ENCODE measurements around the gene EIF1B.

EIF1B gene

DNA sequence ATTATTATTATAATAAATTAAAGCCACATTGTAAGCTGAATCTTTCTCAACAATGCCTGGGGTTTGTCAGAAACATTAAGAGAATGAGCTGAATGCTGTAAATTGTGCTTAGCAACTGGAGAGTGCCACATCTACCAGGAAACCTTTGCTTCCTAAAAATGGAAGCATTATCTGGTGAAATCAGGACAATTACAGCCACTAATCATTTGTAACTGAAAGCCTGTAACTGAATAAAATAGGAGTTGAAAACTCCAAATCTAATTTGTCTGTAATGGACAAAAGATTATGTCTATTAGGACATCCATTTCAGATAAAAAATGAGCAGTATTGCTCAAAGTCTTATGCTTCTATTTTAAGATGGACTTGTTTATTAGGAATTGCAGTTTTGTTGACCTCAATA is 32.2 kb downstream of the EIF1B start:
- DNase-seq (ENCODE audit: low read depth) = no peak

DNA sequence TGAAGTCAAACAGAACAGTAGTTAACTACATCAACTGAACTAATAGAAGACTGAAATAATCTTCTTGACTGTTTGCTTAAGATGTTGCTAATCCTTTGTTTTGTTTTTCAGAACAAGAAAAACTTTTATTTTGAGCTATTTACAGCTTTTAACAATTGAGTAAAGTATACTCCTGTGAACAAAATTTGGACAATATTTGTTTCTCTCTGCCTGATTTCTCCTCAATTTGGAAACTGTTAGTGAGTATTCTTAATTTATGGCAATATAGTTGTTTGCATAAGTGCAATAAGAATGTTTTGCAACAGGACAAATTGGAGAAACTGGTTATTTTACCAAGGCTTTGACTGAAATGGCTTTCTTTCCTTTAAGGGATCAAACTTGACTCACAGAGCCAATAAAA is 41.0 kb downstream of the EIF1B start:
- DNase-seq (ENCODE audit: low read depth) = no peak

DNA sequence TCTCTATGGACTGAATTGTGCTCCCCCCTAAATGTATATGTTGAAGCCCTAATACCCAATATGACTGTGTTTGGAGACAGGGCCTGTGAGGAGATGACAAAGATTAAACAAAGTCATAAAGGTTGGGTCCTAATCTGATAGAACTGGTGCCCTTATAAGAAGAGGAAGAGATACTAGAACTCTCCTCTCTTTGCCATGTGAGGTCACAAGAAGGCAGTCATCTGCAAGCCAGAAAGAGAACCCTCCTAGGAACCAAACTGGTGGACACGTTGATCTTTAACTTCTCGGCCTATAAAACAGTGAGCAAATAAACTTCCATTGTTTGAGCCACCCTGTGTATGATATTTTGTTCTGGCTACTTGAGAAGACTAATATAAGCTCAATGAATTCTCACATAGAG is 45.9 kb downstream of the EIF1B start:
- DNase-seq (ENCODE audit: low read depth) = no peak

DNA sequence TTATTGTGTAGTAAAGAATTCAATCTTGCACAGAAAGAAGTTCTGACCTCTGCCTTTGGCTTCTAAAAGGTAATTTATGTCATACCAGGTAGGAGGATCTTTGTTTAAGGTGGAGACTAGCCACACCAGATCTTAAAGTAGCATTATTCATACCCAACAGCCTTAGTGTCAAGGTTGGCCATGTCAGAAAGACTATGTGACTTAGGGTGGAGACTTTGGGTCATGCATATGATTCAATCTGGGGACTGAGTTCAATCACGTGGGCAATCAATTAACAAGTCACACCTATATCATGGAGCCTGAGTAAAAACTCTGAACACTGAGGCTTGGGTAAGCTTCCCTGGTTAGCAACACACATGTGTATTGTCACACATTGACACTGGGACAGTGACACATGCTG is 48.9 kb downstream of the EIF1B start:
- DNase-seq (ENCODE audit: low read depth) = no peak

All from stimulated activated CD8-positive, alpha-beta memory T cell treated with anti-CD3 and anti-CD28 coated beads, Interleukin-4, amount 100 ng/mL, for 24 hours (primary cell).